Kidney (tissue), 14 donors: ENCODE data around the gene CENATAC. TPM values are rescaled to one million over a fixed set of nuclear protein-coding genes. Genes with fewer than 3 reads are reported as not detected.
"Not testable (repeated sequence)": the region's sequence is repeated elsewhere in the genome, so short reads cannot be mapped to it uniquely, and the experiment has no call there.

Source experiments
- DNase-seq, 5 donors: peaks; one replicate each; pipeline ENCODE4 v3.0.0-alpha.2; 2013 to 2020
- FAIRE-seq: peaks from 2 replicates; lab custom pipeline; 2012; peaks lifted over from hg19 to GRCh38; lab: Jason Lieb, UNC
- H3K27ac ChIP-seq, 2 donors: one replicate each; pipeline ENCODE4 v1.7.0; 2013; ENCODE audit warnings: low read depth in 2 of 2, low read length in 2 of 2, inconsistent platforms in 1 of 2
- H3K27me3 ChIP-seq: one replicate; pipeline ENCODE4 v1.7.1; 2013; ENCODE audit warnings: low read length, inconsistent platforms; ENCODE audit not compliant: control insufficient read depth, insufficient read depth
- H3K36me3 ChIP-seq, 3 donors: one replicate each; pipeline versions ENCODE4 v1.7.0 to v1.7.1; 2013; ENCODE audit warnings: low read length in 3 of 3, control low read depth in 1 of 3, inconsistent platforms in 1 of 3; ENCODE audit not compliant: insufficient read depth in 3 of 3, control insufficient read depth in 2 of 3
- H3K4me1 ChIP-seq, 3 donors: one replicate each; pipeline versions ENCODE4 v1.7.0 to v1.7.1; 2013; ENCODE audit warnings: low read length in 3 of 3, inconsistent platforms in 1 of 3, low read depth in 1 of 3; ENCODE audit not compliant: control insufficient read depth in 2 of 3, insufficient read depth in 2 of 3
- H3K4me3 ChIP-seq, 3 donors: one replicate each; pipeline versions ENCODE4 v1.7.0 to v1.8.1; 2013; ENCODE audit warnings: low read length in 3 of 3, control low read depth in 1 of 3, inconsistent platforms in 1 of 3
- H3K9ac ChIP-seq, 3 donors: one replicate each; pipeline versions ENCODE4 v1.7.0 to v1.7.1; 2013; ENCODE audit warnings: low read length in 3 of 3, control low read depth in 1 of 3, inconsistent platforms in 1 of 3
- H3K9me3 ChIP-seq, 3 donors: one replicate each; pipeline versions ENCODE4 v1.7.0 to v1.7.1; 2013; ENCODE audit warnings: low read length in 3 of 3, control low read depth in 1 of 3, inconsistent platforms in 1 of 3; ENCODE audit not compliant: control insufficient read depth in 2 of 3, insufficient read depth in 1 of 3
- intact Hi-C: fragments of 100-400 bp; cut with DNase I; formaldehyde crosslinking; loops from one replicate; pipeline ENCODE4 v1.11.1; 2022
- polyA plus RNA-seq: library from polyadenylated mRNA; stranded (reverse); fragments of 350-450 nt; fragmentation: Illumina TruSeq; extraction: RNeasy Lipid Tissue Mini Kit (QIAGEN cat#74804); gene quantifications from one replicate; pipeline ENCODE4 v1.2.3, GENCODE V29; 2014; ENCODE audit warnings: low read depth, low replicate concordance; ENCODE audit not compliant: insufficient read depth
- total RNA-seq: library from RNA; stranded (reverse); fragmentation: NEBNext Ultra II Directional; extraction: Animal tissue kit (Norgen Biotek cat#: 25700); gene quantifications from one replicate; pipeline ENCODE4 v1.2.1, GENCODE V29; 2021
- TF ChIP-seq, protein P1 (sequence below): IDR thresholded peaks from 3 replicates; pipeline ENCODE4 v1.5.1; 2012; ENCODE audit warnings: mild to moderate bottlenecking, moderate library complexity, borderline replicate concordance; ENCODE audit not compliant: insufficient read depth; ENCODE audit errors: extremely low read depth
- donor health status: control.
- donor health status: control.
- donor health status: control.
- donor health status: control.
- donor health status: control.
- donor health status: DM: yes; HTN: yes; CAD: no.
- donor health status: Normal renal cell carcinoma (clear cell type).

Gene CENATAC
- total and polyA plus RNA-seq, 2 donors from 2014 or later = 19.8 to 45.0 TPM

DNA sequence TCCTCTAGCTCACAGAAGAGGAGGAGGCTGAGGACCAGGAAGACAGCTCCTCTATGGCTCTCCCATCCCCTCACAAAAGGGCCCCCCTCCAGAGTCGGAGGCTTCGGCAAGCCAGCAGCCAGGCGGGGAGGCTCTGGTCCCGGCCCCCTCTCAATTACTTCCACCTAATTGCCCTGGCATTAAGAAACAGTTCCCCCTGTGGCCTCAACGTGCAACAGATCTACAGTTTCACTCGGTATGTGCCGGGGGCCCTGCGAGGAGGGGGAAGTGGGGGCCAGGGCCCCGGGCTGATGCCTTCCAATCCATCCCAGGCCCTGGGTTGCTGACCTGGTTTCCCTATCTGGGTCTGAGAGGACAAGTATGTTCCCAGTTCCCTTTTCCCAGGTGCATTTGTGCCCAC, 18.5 kb upstream of the CENATAC start:
- Histone ChIP-seq H3K9me3 (no peaks in the 10 kb centered on the region), H3K9ac (no peak overlapping the region), H3K4me3 (no peak overlapping the region), H3K4me1 (peaks cover 0 to 7% (median 0%) of the 10 kb centered on the region in 3 donors), H3K36me3 (no peaks in the 10 kb centered on the region), H3K27me3 (no peaks in the 10 kb centered on the region), H3K27ac (no peak overlapping the region)
- TF ChIP-seq, protein P1, sequence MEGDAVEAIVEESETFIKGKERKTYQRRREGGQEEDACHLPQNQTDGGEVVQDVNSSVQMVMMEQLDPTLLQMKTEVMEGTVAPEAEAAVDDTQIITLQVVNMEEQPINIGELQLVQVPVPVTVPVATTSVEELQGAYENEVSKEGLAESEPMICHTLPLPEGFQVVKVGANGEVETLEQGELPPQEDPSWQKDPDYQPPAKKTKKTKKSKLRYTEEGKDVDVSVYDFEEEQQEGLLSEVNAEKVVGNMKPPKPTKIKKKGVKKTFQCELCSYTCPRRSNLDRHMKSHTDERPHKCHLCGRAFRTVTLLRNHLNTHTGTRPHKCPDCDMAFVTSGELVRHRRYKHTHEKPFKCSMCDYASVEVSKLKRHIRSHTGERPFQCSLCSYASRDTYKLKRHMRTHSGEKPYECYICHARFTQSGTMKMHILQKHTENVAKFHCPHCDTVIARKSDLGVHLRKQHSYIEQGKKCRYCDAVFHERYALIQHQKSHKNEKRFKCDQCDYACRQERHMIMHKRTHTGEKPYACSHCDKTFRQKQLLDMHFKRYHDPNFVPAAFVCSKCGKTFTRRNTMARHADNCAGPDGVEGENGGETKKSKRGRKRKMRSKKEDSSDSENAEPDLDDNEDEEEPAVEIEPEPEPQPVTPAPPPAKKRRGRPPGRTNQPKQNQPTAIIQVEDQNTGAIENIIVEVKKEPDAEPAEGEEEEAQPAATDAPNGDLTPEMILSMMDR = no peak
- DNase-seq = peak in 2 of 5 donors; percentile 42 to 48
- intact Hi-C loops = no loop called here
- FAIRE-seq = no peak

GRCh38 chr11:118980191-118980881, 17.6 kb upstream of the CENATAC start:
- Histone ChIP-seq H3K36me3 (no peaks in the 10 kb centered on the region), H3K9ac (no peak overlapping the region), H3K27ac (no peak overlapping the region), H3K4me1 (peaks cover 0 to 7% (median 0%) of the 10 kb centered on the region in 3 donors), H3K27me3 (no peaks in the 10 kb centered on the region), H3K9me3 (no peaks in the 10 kb centered on the region), H3K4me3 (peak overlapping the region in 2 of 3 donors; percentile 28 to 47)
- peak; percentile 46 to 74 (median 67) for DNase-seq
- no peak for FAIRE-seq
- intact Hi-C loops = no loop called here
- TF ChIP-seq, protein P1 = no peak

- intact Hi-C loops, FAIRE-seq, DNase-seq, H3K36me3 ChIP-seq, H3K4me1 ChIP-seq, H3K9ac ChIP-seq, H3K9me3 ChIP-seq, H3K27me3 ChIP-seq, H3K4me3 ChIP-seq, H3K27ac ChIP-seq: not testable (repeated sequence)
Observed at GRCh38 chr11:118984337-118984736, 13.6 kb upstream of the CENATAC start.

- DNase-seq (no peak), FAIRE-seq (no peak)
- H3K27ac ChIP-seq = no peak overlapping the region
- intact Hi-C loops = no loop called here
- TF ChIP-seq, protein P1 = no peak
- H3K9me3 ChIP-seq = no peaks in the 10 kb centered on the region
- no peak overlapping the region for H3K4me3 ChIP-seq
- H3K9ac ChIP-seq = no peak overlapping the region
- H3K36me3 ChIP-seq = no peaks in the 10 kb centered on the region
- H3K27me3 ChIP-seq = no peaks in the 10 kb centered on the region
- H3K4me1 ChIP-seq = peaks cover 0 to 7% (median 0%) of the 10 kb centered on the region in 3 donors
Observed at GRCh38 chr11:118984825-118985224, 13.1 kb upstream of the CENATAC start.
